Ammon's horn (tissue), 1 donor: ENCODE data around the gene SZRD1.

Source experiments
- DNase-seq: peaks from one replicate; pipeline ENCODE4 v3.0.0-alpha.2; 2016; ENCODE audit warnings: low spot score

SZRD1 gene

GRCh38 chr1:16367258-16367967 lies 371 bp downstream of the SZRD1 start:
- DNase-seq = peak; percentile 88

GRCh38 chr1:16367968-16368890 lies 1.2 kb downstream of the SZRD1 start:
- DNase-seq = no peak

- no peak for DNase-seq
These were observed 2.8 kb downstream of the SZRD1 start for GRCh38 chr1:16369821-16370220.

GRCh38 chr1:16371725-16372124 lies 4.7 kb downstream of the SZRD1 start:
- no peak for DNase-seq

GRCh38 chr1:16372535-16373285 lies 5.7 kb downstream of the SZRD1 start:
- no peak for DNase-seq

GRCh38 chr1:16374266-16374665 lies 7.2 kb downstream of the SZRD1 start:
- DNase-seq = peak; percentile 57

GRCh38 chr1:16375521-16376340 lies 8.7 kb downstream of the SZRD1 start:
- DNase-seq = no peak

- DNase-seq = no peak
These were observed 9.9 kb downstream of the SZRD1 start for GRCh38 chr1:16376971-16377370.

GRCh38 chr1:16378443-16378842 lies 11.4 kb downstream of the SZRD1 start:
- DNase-seq = no peak

GRCh38 chr1:16380868-16381267 lies 13.8 kb downstream of the SZRD1 start:
- no peak for DNase-seq

GRCh38 chr1:16383888-16384287 lies 16.8 kb downstream of the SZRD1 start:
- DNase-seq = no peak

GRCh38 chr1:16385659-16386453 lies 18.8 kb downstream of the SZRD1 start:
- DNase-seq = no peak

- DNase-seq = peak; percentile 63
These were observed 19.5 kb downstream of the SZRD1 start for GRCh38 chr1:16386454-16387113.

- no peak for DNase-seq
These were observed 20.5 kb downstream of the SZRD1 start for GRCh38 chr1:16387201-16388188.

- no peak for DNase-seq
These were observed 24.4 kb downstream of the SZRD1 start for GRCh38 chr1:16391411-16391810.

- DNase-seq = no peak
These were observed 25.9 kb downstream of the SZRD1 start for GRCh38 chr1:16392740-16393569.

- DNase-seq = peak; percentile 81
These were observed 26.8 kb downstream of the SZRD1 start for GRCh38 chr1:16393570-16394521.
